Activated naive CD8-positive, alpha-beta T cell treated with anti-CD3 and anti-CD28 coated beads, Interleukin-2, amount 50 U/mL, for 24 hours (primary cell): ENCODE measurements around the gene CAMK2N2.

Experiments used
- ATAC-seq: fragments of 150-1000 bp; cut with Tn5 transposase; one replicate; pipeline ENCODE4 v1.10.0; 2021
- DNase-seq: peaks from one replicate; pipeline ENCODE4 v3.0.0; 2021
- H3K27ac Mint-ChIP-seq: one replicate; pipeline ENCODE4 v1.8.0; 2021; ENCODE audit warnings: mild to moderate bottlenecking, mixed read lengths
- H3K27me3 Mint-ChIP-seq: one replicate; pipeline ENCODE4 v1.8.0; 2021; ENCODE audit warnings: mixed read lengths
- H3K36me3 Mint-ChIP-seq: one replicate; pipeline ENCODE4 v1.8.0; 2021; ENCODE audit warnings: low read depth, mixed read lengths
- H3K4me1 Mint-ChIP-seq: one replicate; pipeline ENCODE4 v1.8.0; 2021; ENCODE audit warnings: mixed read lengths
- H3K4me3 Mint-ChIP-seq: one replicate; pipeline ENCODE4 v1.8.0; 2021; ENCODE audit warnings: mild to moderate bottlenecking, moderate library complexity, mixed read lengths
- H3K9me3 Mint-ChIP-seq: one replicate; pipeline ENCODE4 v1.8.0; 2021; ENCODE audit warnings: mixed read lengths

Gene CAMK2N2

GRCh38 chr3:184259396-184259877 lies 1.9 kb downstream of the CAMK2N2 start:
- Mint-ChIP-seq H3K27ac (no peak overlapping the region), H3K27me3 (peaks cover 30% of the 10 kb centered on the region), H3K4me1 (peaks cover 29% of the 10 kb centered on the region)

GRCh38 chr3:184258926-184259325 lies 2.4 kb downstream of the CAMK2N2 start:
- peaks cover 29% of the 10 kb centered on the region for H3K4me1 Mint-ChIP-seq
- H3K27ac Mint-ChIP-seq: no peak overlapping the region
- peaks cover 12% of the 10 kb centered on the region for H3K36me3 Mint-ChIP-seq
- ATAC-seq (no peak), DNase-seq (no peak)
- no peak overlapping the region for H3K4me3 Mint-ChIP-seq
- peaks cover 28% of the 10 kb centered on the region for H3K27me3 Mint-ChIP-seq
- H3K9me3 Mint-ChIP-seq: no peaks in the 10 kb centered on the region

More at GRCh38 chr3:184259396-184259877, 1.9 kb downstream of the CAMK2N2 start:
- ATAC-seq: no peak
- H3K4me3 Mint-ChIP-seq: no peak overlapping the region
- no peak for DNase-seq
- peaks cover 12% of the 10 kb centered on the region for H3K36me3 Mint-ChIP-seq
- H3K9me3 Mint-ChIP-seq: no peaks in the 10 kb centered on the region

GRCh38 chr3:184257083-184257915 lies 4.1 kb downstream of the CAMK2N2 start:
- H3K27ac Mint-ChIP-seq: peak overlapping the region; percentile 16
- peaks cover 23% of the 10 kb centered on the region for H3K4me1 Mint-ChIP-seq
- no peaks in the 10 kb centered on the region for H3K9me3 Mint-ChIP-seq
- no peak for ATAC-seq
- H3K36me3 Mint-ChIP-seq: peaks cover 12% of the 10 kb centered on the region
- no peak for DNase-seq
- no peak overlapping the region for H3K4me3 Mint-ChIP-seq
- peaks cover 19% of the 10 kb centered on the region for H3K27me3 Mint-ChIP-seq

GRCh38 chr3:184255291-184256039 lies 5.9 kb downstream of the CAMK2N2 start:
- DNase-seq (peak; percentile 22), ATAC-seq (peak; percentile 76)
- Mint-ChIP-seq H3K4me3 (no peak overlapping the region), H3K27ac (peak overlapping the region; percentile 34), H3K4me1 (peaks cover 14% of the 10 kb centered on the region), H3K27me3 (peaks cover 10% of the 10 kb centered on the region), H3K36me3 (peaks cover 12% of the 10 kb centered on the region), H3K9me3 (no peaks in the 10 kb centered on the region)

- Mint-ChIP-seq H3K27me3 (no peaks in the 10 kb centered on the region), H3K4me3 (peak overlapping the region; percentile 94), H3K4me1 (peaks cover 22% of the 10 kb centered on the region), H3K9me3 (no peaks in the 10 kb centered on the region), H3K27ac (peak overlapping the region; percentile 99), H3K36me3 (peaks cover 9% of the 10 kb centered on the region)
- ATAC-seq (peak; percentile 75), DNase-seq (peak; percentile 93)
Measured at GRCh38 chr3:184250167-184250828, 11.1 kb downstream of the CAMK2N2 start.

GRCh38 chr3:184249412-184250166 lies 11.8 kb downstream of the CAMK2N2 start, which contains the start of gene EEF1AKMT4:
TSS of gene EEF1AKMT4 (plus strand) at chr3:184249672. CDS start at chr3:184249695, 23 bp downstream.
- ATAC-seq (peak; percentile 93), DNase-seq (peak; percentile 94)
- peak within 1 kb of the TSS; percentile 94 for H3K4me3 Mint-ChIP-seq
- H3K27me3 Mint-ChIP-seq: no peaks in the 10 kb centered on the region
- H3K4me1 Mint-ChIP-seq: peaks cover 18% of the 10 kb centered on the region
- no peaks in the 10 kb centered on the region for H3K9me3 Mint-ChIP-seq
- peaks cover 16% of the 10 kb centered on the region for H3K36me3 Mint-ChIP-seq
- peak within 1 kb of the TSS; percentile 99 for H3K27ac Mint-ChIP-seq

GRCh38 chr3:184248454-184249411 lies 12.6 kb downstream of the CAMK2N2 start, which contains the start of gene ALG3:
TSS of gene ALG3 (minus strand) at chr3:184248962. CDS start at chr3:184248940, 22 bp downstream.
- H3K4me1 Mint-ChIP-seq: peaks cover 18% of the 10 kb centered on the region
- H3K27me3 Mint-ChIP-seq: no peaks in the 10 kb centered on the region
- ATAC-seq (peak; percentile 40), DNase-seq (peak; percentile 89)
- H3K27ac Mint-ChIP-seq: peak within 1 kb of the TSS; percentile 99
- peaks cover 20% of the 10 kb centered on the region for H3K36me3 Mint-ChIP-seq
- no peaks in the 10 kb centered on the region for H3K9me3 Mint-ChIP-seq
- peak within 1 kb of the TSS; percentile 94 for H3K4me3 Mint-ChIP-seq

- H3K27ac Mint-ChIP-seq: no peak overlapping the region
- peaks cover 5% of the 10 kb centered on the region for H3K4me1 Mint-ChIP-seq
- DNase-seq: no peak
- no peaks in the 10 kb centered on the region for H3K9me3 Mint-ChIP-seq
- no peaks in the 10 kb centered on the region for H3K27me3 Mint-ChIP-seq
- H3K4me3 Mint-ChIP-seq: no peak overlapping the region
- ATAC-seq: no peak
- H3K36me3 Mint-ChIP-seq: peaks cover 25% of the 10 kb centered on the region
Measured at GRCh38 chr3:184242297-184242685, 19.1 kb downstream of the CAMK2N2 start.

- no peak for DNase-seq
- Mint-ChIP-seq H3K9me3 (no peaks in the 10 kb centered on the region), H3K4me3 (no peak overlapping the region), H3K36me3 (peaks cover 25% of the 10 kb centered on the region), H3K27me3 (no peaks in the 10 kb centered on the region), H3K4me1 (peaks cover under 1% of the 10 kb centered on the region), H3K27ac (no peak overlapping the region)
- peak; percentile 38 for ATAC-seq
Measured at GRCh38 chr3:184241447-184242296, 19.7 kb downstream of the CAMK2N2 start.

- no peak for DNase-seq
- no peaks in the 10 kb centered on the region for H3K4me1 Mint-ChIP-seq
- peaks cover 24% of the 10 kb centered on the region for H3K36me3 Mint-ChIP-seq
- H3K27me3 Mint-ChIP-seq: no peaks in the 10 kb centered on the region
- no peaks in the 10 kb centered on the region for H3K9me3 Mint-ChIP-seq
- H3K27ac Mint-ChIP-seq: no peak overlapping the region
- H3K4me3 Mint-ChIP-seq: no peak overlapping the region
- ATAC-seq: peak; percentile 3
Measured at GRCh38 chr3:184241141-184241446, 20.3 kb downstream of the CAMK2N2 start.

GRCh38 chr3:184240384-184241140 lies 20.8 kb downstream of the CAMK2N2 start:
- Mint-ChIP-seq H3K9me3 (no peaks in the 10 kb centered on the region), H3K4me3 (no peak overlapping the region), H3K4me1 (no peaks in the 10 kb centered on the region), H3K36me3 (peaks cover 19% of the 10 kb centered on the region), H3K27ac (no peak overlapping the region), H3K27me3 (no peaks in the 10 kb centered on the region)
- ATAC-seq: no peak
- DNase-seq: no peak

- ATAC-seq (no peak), DNase-seq (no peak)
- no peaks in the 10 kb centered on the region for H3K27me3 Mint-ChIP-seq
- no peaks in the 10 kb centered on the region for H3K9me3 Mint-ChIP-seq
- peaks cover 12% of the 10 kb centered on the region for H3K36me3 Mint-ChIP-seq
- H3K27ac Mint-ChIP-seq: no peak overlapping the region
- no peak overlapping the region for H3K4me3 Mint-ChIP-seq
- H3K4me1 Mint-ChIP-seq: no peaks in the 10 kb centered on the region
Measured at GRCh38 chr3:184239708-184240107, 21.6 kb downstream of the CAMK2N2 start.
